Measurements from ENCODE around the gene DCAF6. TPM values are rescaled to one million over a fixed set of nuclear protein-coding genes. Genes with fewer than 3 reads are reported as not detected.

The DCAF6 gene
- total RNA-seq, 1 experiment from 2014 or later, result 41.9 TPM

GRCh38 chr1:168042362-168042761 is 105.9 kb downstream of the DCAF6 start:
- Mint-ChIP-seq H3K4me3 (ENCODE audit: unreplicated experiment) (no peak overlapping the region), H3K27ac (ENCODE audit: unreplicated experiment) (no peak overlapping the region), H3K9me3 (ENCODE audit: unreplicated experiment) (no peaks in the 10 kb centered on the region), H3K4me1 (ENCODE audit: low read depth, unreplicated experiment) (peaks cover 6% of the 10 kb centered on the region), H3K36me3 (ENCODE audit: insufficient read depth, unreplicated experiment) (peaks cover 28% of the 10 kb centered on the region), H3K27me3 (ENCODE audit: insufficient read depth, unreplicated experiment) (no peaks in the 10 kb centered on the region)
- Histone ChIP-seq H3K9me3 (no peaks in the 10 kb centered on the region), H3K36me3 (ENCODE audit: control insufficient read depth, insufficient read depth, low read length) (peaks cover 4% of the 10 kb centered on the region), H3K27me3 (replicated peaks; ENCODE audit: control insufficient read depth, insufficient read depth, low read length) (no peaks in the 10 kb centered on the region), H3K4me1 (peaks cover 13% of the 10 kb centered on the region; the same call in 1 of the 2 replicates), H3K4me3 (ENCODE audit: low read depth, low read length) (no peak overlapping the region)
- CTCF ChIA-PET, result no interaction called here
- DNase-seq, result no peak
- intact Hi-C loops (cut with micrococcal nuclease; ENCODE audit: unreplicated experiment), result no loop called here
- no TSS peak for BruUV-seq (replicated peaks)
- POLR2A ChIA-PET, result no interaction called here
- TF ChIP-seq CTCF (IDR thresholded peaks at IDR 0.05; ENCODE audit: insufficient read depth in 1 of 2, low read depth in 1 of 2, low read length in 1 of 2, severe bottlenecking in 1 of 2, unreplicated experiment in 1 of 2), result no peak

GRCh38 chr1:168045311-168045710 is 108.8 kb downstream of the DCAF6 start:
- DNase-seq, result no peak
- TF ChIP-seq CTCF (IDR thresholded peaks at IDR 0.05; ENCODE audit: insufficient read depth in 1 of 2, low read depth in 1 of 2, low read length in 1 of 2, severe bottlenecking in 1 of 2, unreplicated experiment in 1 of 2), result no peak
- H3K4me1 ChIP-seq, result peaks cover 13% of the 10 kb centered on the region; the same call in 1 of the 2 replicates
- H3K27me3 ChIP-seq (replicated peaks; ENCODE audit: control insufficient read depth, insufficient read depth, low read length), result no peaks in the 10 kb centered on the region
- H3K4me1 Mint-ChIP-seq (ENCODE audit: low read depth, unreplicated experiment), result peaks cover under 1% of the 10 kb centered on the region
- H3K36me3 ChIP-seq (ENCODE audit: control insufficient read depth, insufficient read depth, low read length), result peaks cover 4% of the 10 kb centered on the region
- H3K9me3 ChIP-seq, result no peaks in the 10 kb centered on the region
- ChIA-PET POLR2A (no interaction called here), CTCF (no interaction called here)
- intact Hi-C loops (cut with micrococcal nuclease; ENCODE audit: unreplicated experiment), result no loop called here
- no peak overlapping the region for H3K4me3 Mint-ChIP-seq (ENCODE audit: unreplicated experiment)
- BruUV-seq (replicated peaks), result no TSS peak
- H3K9me3 Mint-ChIP-seq (ENCODE audit: unreplicated experiment), result no peaks in the 10 kb centered on the region
- no peaks in the 10 kb centered on the region for H3K27me3 Mint-ChIP-seq (ENCODE audit: insufficient read depth, unreplicated experiment)
- H3K36me3 Mint-ChIP-seq (ENCODE audit: insufficient read depth, unreplicated experiment), result peaks cover 24% of the 10 kb centered on the region
- no peak overlapping the region for H3K27ac Mint-ChIP-seq (ENCODE audit: unreplicated experiment)
- H3K4me3 ChIP-seq (ENCODE audit: low read depth, low read length), result no peak overlapping the region

- H3K9me3 Mint-ChIP-seq (ENCODE audit: unreplicated experiment), result no peaks in the 10 kb centered on the region
- DNase-seq, result no peak
- no peaks in the 10 kb centered on the region for H3K27me3 ChIP-seq (replicated peaks; ENCODE audit: control insufficient read depth, insufficient read depth, low read length)
Measured at GRCh38 chr1:168050307-168050706, 113.8 kb downstream of the DCAF6 start.

More at GRCh38 chr1:168050307-168050706, 113.8 kb downstream of the DCAF6 start:
- Mint-ChIP-seq H3K27me3 (ENCODE audit: insufficient read depth, unreplicated experiment) (no peaks in the 10 kb centered on the region), H3K4me3 (ENCODE audit: unreplicated experiment) (no peak overlapping the region), H3K4me1 (ENCODE audit: low read depth, unreplicated experiment) (no peaks in the 10 kb centered on the region), H3K27ac (ENCODE audit: unreplicated experiment) (no peak overlapping the region), H3K36me3 (ENCODE audit: insufficient read depth, unreplicated experiment) (peaks cover 20% of the 10 kb centered on the region)
- Histone ChIP-seq H3K4me3 (ENCODE audit: low read depth, low read length) (no peak overlapping the region), H3K36me3 (ENCODE audit: control insufficient read depth, insufficient read depth, low read length) (peaks cover 2% of the 10 kb centered on the region), H3K4me1 (0 out of 2 replicates have a peak, but pooled peaks cover 3% of the 10 kb centered on the region), H3K9me3 (no peaks in the 10 kb centered on the region)
- intact Hi-C loops (cut with micrococcal nuclease; ENCODE audit: unreplicated experiment), result no loop called here
- no TSS peak for BruUV-seq (replicated peaks)
- POLR2A ChIA-PET, result no interaction called here
- TF ChIP-seq CTCF (IDR thresholded peaks at IDR 0.05; ENCODE audit: insufficient read depth in 1 of 2, low read depth in 1 of 2, low read length in 1 of 2, severe bottlenecking in 1 of 2, unreplicated experiment in 1 of 2), result no peak
- CTCF ChIA-PET, result no interaction called here
